ENCODE results near the gene VPS37C. TPM values are rescaled to one million over a fixed set of nuclear protein-coding genes. Genes with fewer than 3 reads are reported as not detected.
"Not testable (repeated sequence)": the region's sequence is repeated elsewhere in the genome, so short reads cannot be mapped to it uniquely, and the experiment has no call there.

The VPS37C gene
- total RNA-seq, 1 donor, result 13.5 TPM

DNA sequence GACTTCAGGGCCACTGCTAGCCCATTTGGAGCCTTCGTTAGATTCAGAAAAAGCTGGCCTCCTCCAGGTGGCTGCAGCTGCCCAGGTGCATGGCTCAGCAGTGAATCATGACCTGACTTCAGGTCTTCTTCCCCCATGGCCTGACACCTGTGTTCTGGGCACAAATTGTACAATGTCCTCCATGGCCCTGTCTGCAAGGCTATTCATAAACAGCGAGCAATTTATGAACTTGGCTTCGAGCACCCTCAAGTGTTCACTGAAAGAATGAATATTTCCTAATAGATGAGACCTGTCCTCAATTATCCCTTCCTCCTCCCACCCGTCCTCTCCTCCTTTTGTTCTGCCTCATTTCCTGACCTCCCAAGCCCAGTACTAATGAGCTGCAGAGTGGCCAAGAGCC is 12.2 kb upstream of the VPS37C start:
- TF ChIP-seq, protein P1, sequence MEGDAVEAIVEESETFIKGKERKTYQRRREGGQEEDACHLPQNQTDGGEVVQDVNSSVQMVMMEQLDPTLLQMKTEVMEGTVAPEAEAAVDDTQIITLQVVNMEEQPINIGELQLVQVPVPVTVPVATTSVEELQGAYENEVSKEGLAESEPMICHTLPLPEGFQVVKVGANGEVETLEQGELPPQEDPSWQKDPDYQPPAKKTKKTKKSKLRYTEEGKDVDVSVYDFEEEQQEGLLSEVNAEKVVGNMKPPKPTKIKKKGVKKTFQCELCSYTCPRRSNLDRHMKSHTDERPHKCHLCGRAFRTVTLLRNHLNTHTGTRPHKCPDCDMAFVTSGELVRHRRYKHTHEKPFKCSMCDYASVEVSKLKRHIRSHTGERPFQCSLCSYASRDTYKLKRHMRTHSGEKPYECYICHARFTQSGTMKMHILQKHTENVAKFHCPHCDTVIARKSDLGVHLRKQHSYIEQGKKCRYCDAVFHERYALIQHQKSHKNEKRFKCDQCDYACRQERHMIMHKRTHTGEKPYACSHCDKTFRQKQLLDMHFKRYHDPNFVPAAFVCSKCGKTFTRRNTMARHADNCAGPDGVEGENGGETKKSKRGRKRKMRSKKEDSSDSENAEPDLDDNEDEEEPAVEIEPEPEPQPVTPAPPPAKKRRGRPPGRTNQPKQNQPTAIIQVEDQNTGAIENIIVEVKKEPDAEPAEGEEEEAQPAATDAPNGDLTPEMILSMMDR (IDR thresholded peaks at IDR 0.05; ENCODE audit: insufficient read depth, low read length), result peak; percentile 21
- peak; percentile 47 for DNase-seq (ENCODE audit: low read depth)
- H3K4me3 ChIP-seq (ENCODE audit: low read depth, low read length), result no peak overlapping the region

DNA sequence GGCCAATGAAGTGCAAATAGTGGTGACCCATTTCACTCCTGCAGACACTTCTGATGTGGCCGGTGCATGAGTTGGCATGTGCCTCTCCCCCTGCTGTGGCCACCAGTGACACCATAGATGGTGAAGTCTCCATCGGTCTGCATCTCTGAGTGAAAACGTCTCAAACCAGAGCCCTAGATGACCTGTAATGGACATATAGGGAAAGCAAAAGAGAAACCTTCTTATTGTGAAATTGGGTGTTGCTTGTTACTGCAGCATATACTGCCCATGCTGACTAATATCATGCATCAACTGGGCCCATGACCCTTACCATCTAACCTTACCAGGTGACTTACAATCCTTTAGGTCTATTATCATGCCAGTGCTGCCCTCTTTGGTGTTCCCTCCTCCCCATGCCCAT is 11.7 kb upstream of the VPS37C start:
- no peak for DNase-seq (ENCODE audit: low read depth)
- TF ChIP-seq, protein P1 (IDR thresholded peaks at IDR 0.05; ENCODE audit: insufficient read depth, low read length), result no peak

GRCh38 chr11:61172356-61172755 is 11.1 kb upstream of the VPS37C start:
- no peak overlapping the region for H3K4me3 ChIP-seq (ENCODE audit: low read depth, low read length)
- no peak for DNase-seq (ENCODE audit: low read depth)
- TF ChIP-seq, protein P1 (IDR thresholded peaks at IDR 0.05; ENCODE audit: insufficient read depth, low read length), result no peak

More for the DNA sequence above, 11.7 kb upstream of the VPS37C start:
- H3K4me3 ChIP-seq (ENCODE audit: low read depth, low read length), result no peak overlapping the region

DNA sequence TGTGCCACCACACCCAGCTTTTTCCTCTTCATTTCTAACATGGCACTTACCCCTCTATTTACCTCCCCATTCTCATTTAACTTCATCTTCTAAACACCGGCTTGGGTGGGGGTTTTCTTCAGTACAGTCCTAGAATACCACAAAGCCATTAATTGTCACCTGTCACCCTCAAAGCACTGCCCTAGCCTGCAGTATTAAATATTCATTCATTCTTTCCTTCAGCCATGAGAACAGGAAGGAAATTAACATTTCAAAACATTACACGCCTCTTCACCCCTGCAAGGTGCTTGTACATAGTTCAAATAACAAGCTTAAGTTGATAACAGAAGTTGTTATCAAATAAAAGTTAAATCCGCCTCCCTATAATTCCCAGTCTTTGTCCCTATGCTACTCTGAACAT is 10.7 kb upstream of the VPS37C start:
- no peak for DNase-seq (ENCODE audit: low read depth)
- TF ChIP-seq, protein P1 (IDR thresholded peaks at IDR 0.05; ENCODE audit: insufficient read depth, low read length), result no peak
- H3K4me3 ChIP-seq (ENCODE audit: low read depth, low read length), result no peak overlapping the region

DNA sequence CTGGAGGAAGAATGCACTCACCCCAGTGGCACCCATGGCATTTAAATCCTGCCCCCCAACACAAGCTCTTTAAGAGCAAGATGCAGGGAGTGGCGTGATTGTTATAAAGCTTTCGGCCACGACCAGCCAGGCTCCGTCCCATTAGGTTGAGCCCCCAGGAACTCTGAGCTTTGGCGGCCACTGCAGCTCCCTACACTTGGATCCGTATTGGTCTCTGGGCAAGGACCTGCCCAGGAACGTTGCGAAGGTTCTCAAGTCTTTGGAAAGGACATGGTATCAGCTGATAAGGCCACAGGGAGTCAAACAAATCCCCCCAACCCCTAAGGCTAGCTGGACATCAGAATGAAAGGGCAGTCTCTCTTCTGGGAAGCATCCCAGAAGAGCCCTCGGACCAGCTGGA is 9.3 kb upstream of the VPS37C start:
- TF ChIP-seq, protein P1 (IDR thresholded peaks at IDR 0.05; ENCODE audit: insufficient read depth, low read length), result no peak
- H3K4me3 ChIP-seq (ENCODE audit: low read depth, low read length), result no peak overlapping the region
- no peak for DNase-seq (ENCODE audit: low read depth)

- no peak overlapping the region for H3K4me3 ChIP-seq (ENCODE audit: low read depth, low read length)
- TF ChIP-seq, protein P1 (IDR thresholded peaks at IDR 0.05; ENCODE audit: insufficient read depth, low read length), result no peak
- no peak for DNase-seq (ENCODE audit: low read depth)
Observed at GRCh38 chr11:61168800-61169199, 7.6 kb upstream of the VPS37C start.

- DNase-seq (ENCODE audit: low read depth), result no peak
- no peak overlapping the region for H3K4me3 ChIP-seq (ENCODE audit: low read depth, low read length)
- TF ChIP-seq, protein P1 (IDR thresholded peaks at IDR 0.05; ENCODE audit: insufficient read depth, low read length), result no peak
Observed at GRCh38 chr11:61168042-61168688, 6.9 kb upstream of the VPS37C start.

DNA sequence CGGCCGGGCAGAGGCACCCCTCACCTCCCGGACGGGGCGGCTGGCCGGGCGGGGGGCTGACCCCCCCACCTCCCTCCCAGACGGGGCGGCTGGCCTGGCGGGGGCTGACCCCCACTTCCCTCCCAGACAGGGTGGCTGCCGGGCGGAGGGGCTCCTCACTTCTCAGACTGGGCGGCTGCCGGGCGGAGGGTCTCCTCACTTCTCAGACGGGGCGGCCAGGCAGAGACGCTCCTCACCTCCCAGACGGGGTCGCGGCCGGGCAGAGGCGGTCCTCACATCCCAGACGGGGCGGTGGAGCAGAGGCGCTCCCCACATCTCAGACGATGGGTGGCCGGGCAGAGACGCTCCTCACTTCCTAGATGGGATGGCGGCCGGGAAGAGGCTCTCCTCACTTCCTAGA is 5.1 kb upstream of the VPS37C start:
- not testable (repeated sequence) for DNase-seq (ENCODE audit: low read depth); H3K4me3 ChIP-seq (ENCODE audit: low read depth, low read length)

DNA sequence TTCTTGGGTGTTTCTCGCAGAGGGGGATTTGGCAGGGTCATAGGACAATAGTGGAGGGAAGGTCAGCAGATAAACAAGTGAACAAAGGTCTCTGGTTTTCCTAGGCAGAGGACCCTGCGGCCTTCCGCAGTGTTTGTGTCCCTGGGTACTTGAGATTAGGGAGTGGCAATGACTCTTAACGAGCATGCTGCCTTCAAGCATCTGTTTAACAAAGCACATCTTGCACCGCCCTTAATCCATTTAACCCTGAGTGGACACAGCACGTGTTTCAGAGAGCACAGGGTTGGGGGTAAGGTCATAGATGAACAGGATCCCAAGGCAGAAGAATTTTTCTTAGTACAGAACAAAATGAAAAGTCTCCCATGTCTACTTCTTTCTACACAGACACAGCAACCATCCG is 4.6 kb upstream of the VPS37C start:
- not testable (repeated sequence) for H3K4me3 ChIP-seq (ENCODE audit: low read depth, low read length); DNase-seq (ENCODE audit: low read depth)

All from fibroblast of the aortic adventitia (primary cell).